Neural progenitor cell (in vitro differentiated cells): ENCODE data around the gene ALDH1A3. TPM values are rescaled to one million over a fixed set of nuclear protein-coding genes. Genes with fewer than 3 reads are reported as not detected.

Experiments
- DNase-seq: peaks from one replicate; pipeline ENCODE4 v3.0.0-alpha.2; 2016; ENCODE audit warnings: low spot score
- H2AFZ ChIP-seq: fragments of 200-600 bp; sonication (generic); replicated peaks from 2 replicates; pipeline ENCODE4 v1.6.1; 2016; ENCODE audit warnings: antibody characterized with exemption
- H3F3A ChIP-seq: fragments of 200-600 bp; sonication (generic); 2 replicates; pipeline ENCODE4 v1.6.1; 2016; ENCODE audit warnings: antibody characterized with exemption, low read depth
- H3K27ac ChIP-seq: fragments of 200-600 bp; sonication (generic); 2 replicates; pipeline ENCODE4 v1.5.1; 2016; ENCODE audit warnings: mild to moderate bottlenecking
- H3K27me3 ChIP-seq: fragments of 200-600 bp; sonication (generic); 2 replicates; pipeline ENCODE4 v1.6.1; 2016; ENCODE audit warnings: mild to moderate bottlenecking, moderate library complexity
- H3K36me3 ChIP-seq: fragments of 200-600 bp; sonication (generic); 2 replicates; pipeline ENCODE4 v1.5.1; 2016
- H3K4me1 ChIP-seq: fragments of 200-600 bp; sonication (generic); 2 replicates; pipeline ENCODE4 v1.6.1; 2016; ENCODE audit warnings: mixed run types
- H3K4me2 ChIP-seq: fragments of 200-600 bp; sonication (generic); 2 replicates; pipeline ENCODE4 v1.6.1; 2016
- H3K4me3 ChIP-seq: fragments of 200-600 bp; sonication (generic); 2 replicates; pipeline ENCODE4 v1.5.1; 2016
- H3K79me2 ChIP-seq: fragments of 200-600 bp; sonication (generic); 2 replicates; pipeline ENCODE4 v1.6.1; 2016; ENCODE audit warnings: low read depth
- H3K9ac ChIP-seq: fragments of 200-600 bp; sonication (generic); 2 replicates; pipeline ENCODE4 v1.6.1; 2016
- H3K9me3 ChIP-seq: fragments of 200-600 bp; sonication (generic); 2 replicates; pipeline ENCODE4 v1.5.1; 2016; ENCODE audit warnings: low read depth
- H4K20me1 ChIP-seq: fragments of 200-600 bp; sonication (generic); 2 replicates; pipeline ENCODE4 v1.6.1; 2016; ENCODE audit warnings: low read depth
- H3K27ac Mint-ChIP-seq: 3 replicates; pipeline ENCODE4 v1.8.0; 2021; ENCODE audit warnings: mixed read lengths
- H3K27me3 Mint-ChIP-seq: 2 replicates; pipeline ENCODE4 v1.8.0; 2022; ENCODE audit warnings: low read depth, mild to moderate bottlenecking, inconsistent platforms, moderate library complexity, mixed read lengths; ENCODE audit not compliant: insufficient read depth
- H3K36me3 Mint-ChIP-seq: 3 replicates; pipeline ENCODE4 v1.8.0; 2021; ENCODE audit warnings: mixed read lengths
- H3K4me1 Mint-ChIP-seq: 3 replicates; pipeline ENCODE4 v1.8.0; 2021; ENCODE audit warnings: mixed read lengths
- H3K4me3 Mint-ChIP-seq: 3 replicates; pipeline ENCODE4 v1.8.0; 2021; ENCODE audit warnings: mild to moderate bottlenecking, moderate library complexity, mixed read lengths
- H3K9me3 Mint-ChIP-seq: 3 replicates; pipeline ENCODE4 v1.8.0; 2020; ENCODE audit warnings: mixed read lengths
- CTCF ChIP-seq: fragments of 200-600 bp; sonication (generic); IDR thresholded peaks from 2 replicates; pipeline ENCODE4 v1.5.1; 2017; ENCODE audit warnings: antibody characterized with exemption, mild to moderate bottlenecking
- EZH2 ChIP-seq: fragments of 200-600 bp; sonication (generic); IDR thresholded peaks from 2 replicates; pipeline ENCODE4 v1.6.1; 2017; ENCODE audit warnings: antibody characterized with exemption, mild to moderate bottlenecking, moderate library complexity
- EZH2phosphoT487 ChIP-seq: fragments of 200-600 bp; sonication (generic); IDR thresholded peaks from 2 replicates; pipeline ENCODE4 v1.6.1; 2017; ENCODE audit warnings: antibody characterized with exemption
- total RNA-seq: library from RNA; depleted of rRNA; stranded (reverse); fragments of >200 nt; gene quantifications from 2 replicates; pipeline ENCODE4 v1.2.3, GENCODE V29; 2015; ENCODE audit warnings: low replicate concordance

ALDH1A3 gene
- total RNA-seq, 1 donor from 2014 or later, result 0.80 TPM

- Mint-ChIP-seq H3K9me3 (peaks cover 4% of the 10 kb centered on the region), H3K4me3 (no peak overlapping the region), H3K4me1 (peaks cover 8% of the 10 kb centered on the region), H3K27me3 (peaks cover 7% of the 10 kb centered on the region), H3K27ac (no peak overlapping the region), H3K36me3 (no peaks in the 10 kb centered on the region)
- H3K9ac ChIP-seq, result no peak overlapping the region
- no peaks in the 10 kb centered on the region for H3F3A ChIP-seq
- H3K27ac ChIP-seq, result no peak overlapping the region
- no peak for DNase-seq
- H3K79me2 ChIP-seq, result no peaks in the 10 kb centered on the region
- H2AFZ ChIP-seq, result no peak overlapping the region
- no peaks in the 10 kb centered on the region for H3K9me3 ChIP-seq
- H3K36me3 ChIP-seq, result no peaks in the 10 kb centered on the region
- H3K4me3 ChIP-seq, result no peak overlapping the region
- TF ChIP-seq EZH2 (no peak), EZH2phosphoT487 (no peak), CTCF (no peak)
- no peaks in the 10 kb centered on the region for H3K27me3 ChIP-seq
- no peak overlapping the region for H3K4me2 ChIP-seq
- H4K20me1 ChIP-seq, result no peaks in the 10 kb centered on the region
- no peaks in the 10 kb centered on the region for H3K4me1 ChIP-seq
Observed at GRCh38 chr15:100863075-100863795, 16.4 kb upstream of the ALDH1A3 start.

GRCh38 chr15:100863796-100864267 is 15.8 kb upstream of the ALDH1A3 start:
- peaks cover 7% of the 10 kb centered on the region for H3K27me3 Mint-ChIP-seq
- peak overlapping the region; percentile 63 for H2AFZ ChIP-seq
- H3K4me1 Mint-ChIP-seq, result peaks cover 8% of the 10 kb centered on the region

GRCh38 chr15:100866386-100867330 is 13.0 kb upstream of the ALDH1A3 start:
- Histone ChIP-seq H3K27ac (no peak overlapping the region), H3K4me2 (no peak overlapping the region), H3K4me3 (no peak overlapping the region), H3K9me3 (no peaks in the 10 kb centered on the region), H4K20me1 (no peaks in the 10 kb centered on the region), H3K36me3 (no peaks in the 10 kb centered on the region), H3F3A (no peaks in the 10 kb centered on the region), H3K27me3 (no peaks in the 10 kb centered on the region), H3K9ac (no peak overlapping the region), H3K4me1 (no peaks in the 10 kb centered on the region), H2AFZ (no peak overlapping the region), H3K79me2 (no peaks in the 10 kb centered on the region)
- H3K4me3 Mint-ChIP-seq, result no peak overlapping the region
- H3K36me3 Mint-ChIP-seq, result no peaks in the 10 kb centered on the region
- H3K27me3 Mint-ChIP-seq, result peaks cover 8% of the 10 kb centered on the region
- H3K27ac Mint-ChIP-seq, result no peak overlapping the region
- TF ChIP-seq CTCF (no peak), EZH2 (no peak), EZH2phosphoT487 (no peak)
- H3K9me3 Mint-ChIP-seq, result peaks cover 12% of the 10 kb centered on the region
- peaks cover 12% of the 10 kb centered on the region for H3K4me1 Mint-ChIP-seq
- DNase-seq, result no peak

More at GRCh38 chr15:100863796-100864267, 15.8 kb upstream of the ALDH1A3 start:
- H3F3A ChIP-seq, result no peaks in the 10 kb centered on the region
- Mint-ChIP-seq H3K36me3 (no peaks in the 10 kb centered on the region), H3K27ac (no peak overlapping the region), H3K4me3 (no peak overlapping the region), H3K9me3 (peaks cover 5% of the 10 kb centered on the region)
- H3K79me2 ChIP-seq, result no peaks in the 10 kb centered on the region
- no peaks in the 10 kb centered on the region for H3K36me3 ChIP-seq
- TF ChIP-seq EZH2phosphoT487 (no peak), EZH2 (no peak), CTCF (no peak)
- no peak overlapping the region for H3K4me2 ChIP-seq
- no peak overlapping the region for H3K4me3 ChIP-seq
- H3K27me3 ChIP-seq, result no peaks in the 10 kb centered on the region
- no peaks in the 10 kb centered on the region for H3K4me1 ChIP-seq
- DNase-seq, result no peak
- no peak overlapping the region for H3K27ac ChIP-seq
- H4K20me1 ChIP-seq, result no peaks in the 10 kb centered on the region
- H3K9me3 ChIP-seq, result no peaks in the 10 kb centered on the region
- no peak overlapping the region for H3K9ac ChIP-seq
